Chondrocyte (in vitro differentiated cells): Measurements from ENCODE around the gene CARHSP1. TPM values are rescaled to one million over a fixed set of nuclear protein-coding genes. Genes with fewer than 3 reads are reported as not detected.

Source experiments
- DNase-seq: peaks from one replicate; pipeline ENCODE4 v3.0.0; 2021; ENCODE audit warnings: mixed read lengths, low spot score
- H3K27ac Mint-ChIP-seq: one replicate; pipeline ENCODE4 v1.8.0; 2021; ENCODE audit warnings: mild to moderate bottlenecking, moderate library complexity, mixed read lengths; ENCODE audit not compliant: unreplicated experiment
- H3K27me3 Mint-ChIP-seq: 2 replicates; pipeline ENCODE4 v1.8.0; 2021; ENCODE audit warnings: low read depth, mixed read lengths
- H3K36me3 Mint-ChIP-seq: 2 replicates; pipeline ENCODE4 v1.8.0; 2021; ENCODE audit warnings: low read depth, mixed read lengths
- H3K4me1 Mint-ChIP-seq: 2 replicates; pipeline ENCODE4 v1.8.0; 2021; ENCODE audit warnings: low read depth, mild to moderate bottlenecking, mixed read lengths
- H3K4me3 Mint-ChIP-seq: one replicate; pipeline ENCODE4 v1.8.0; 2021; ENCODE audit warnings: mild to moderate bottlenecking, moderate library complexity, mixed read lengths; ENCODE audit not compliant: unreplicated experiment
- H3K9me3 Mint-ChIP-seq: 2 replicates; pipeline ENCODE4 v1.8.0; 2021; ENCODE audit warnings: low read depth, mixed read lengths
- total RNA-seq: library from RNA; stranded (reverse); gene quantifications from 3 replicates; pipeline ENCODE4 v1.2.1, GENCODE V29; 2021
- TF ChIP-seq, protein P1 (sequence below): fragments of 200-600 bp; sonication (generic); IDR thresholded peaks from 2 replicates; pipeline ENCODE4 v1.5.0; 2021; ENCODE audit warnings: antibody characterized with exemption, mild to moderate bottlenecking, moderate library complexity

Gene CARHSP1
- total RNA-seq, 1 donor from 2014 or later, result 57.4 TPM

DNA sequence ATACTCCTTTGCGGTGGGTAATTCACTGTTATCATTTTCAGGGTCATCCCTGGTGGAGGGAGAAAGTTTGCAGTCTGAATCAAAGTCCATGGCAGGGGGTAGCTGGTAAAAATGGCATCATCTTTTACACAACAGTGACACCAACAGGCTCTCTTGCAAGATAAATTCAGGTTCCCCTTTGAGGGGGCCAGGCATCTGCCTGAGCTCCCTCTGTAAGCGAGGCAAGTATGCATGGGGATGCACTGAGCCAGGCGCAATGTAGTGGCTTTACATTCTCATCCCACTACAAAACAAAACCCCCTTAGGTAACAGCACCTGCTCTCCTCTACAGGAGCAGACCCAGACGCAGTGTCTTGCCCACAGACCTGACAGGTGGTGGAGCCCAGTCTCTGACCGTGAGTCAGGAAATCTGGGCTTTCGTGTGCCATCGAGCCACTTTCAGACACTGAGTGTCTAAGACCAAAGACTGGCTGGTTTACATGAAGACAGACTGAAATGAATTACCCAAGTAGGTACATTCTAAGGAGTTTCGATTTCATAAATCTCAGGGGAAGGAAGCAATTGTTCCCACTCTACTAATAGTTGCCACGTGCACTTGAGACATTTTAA is 31.0 kb upstream of the CARHSP1 start:
- no peaks in the 10 kb centered on the region for H3K27me3 Mint-ChIP-seq
- TF ChIP-seq, protein P1, sequence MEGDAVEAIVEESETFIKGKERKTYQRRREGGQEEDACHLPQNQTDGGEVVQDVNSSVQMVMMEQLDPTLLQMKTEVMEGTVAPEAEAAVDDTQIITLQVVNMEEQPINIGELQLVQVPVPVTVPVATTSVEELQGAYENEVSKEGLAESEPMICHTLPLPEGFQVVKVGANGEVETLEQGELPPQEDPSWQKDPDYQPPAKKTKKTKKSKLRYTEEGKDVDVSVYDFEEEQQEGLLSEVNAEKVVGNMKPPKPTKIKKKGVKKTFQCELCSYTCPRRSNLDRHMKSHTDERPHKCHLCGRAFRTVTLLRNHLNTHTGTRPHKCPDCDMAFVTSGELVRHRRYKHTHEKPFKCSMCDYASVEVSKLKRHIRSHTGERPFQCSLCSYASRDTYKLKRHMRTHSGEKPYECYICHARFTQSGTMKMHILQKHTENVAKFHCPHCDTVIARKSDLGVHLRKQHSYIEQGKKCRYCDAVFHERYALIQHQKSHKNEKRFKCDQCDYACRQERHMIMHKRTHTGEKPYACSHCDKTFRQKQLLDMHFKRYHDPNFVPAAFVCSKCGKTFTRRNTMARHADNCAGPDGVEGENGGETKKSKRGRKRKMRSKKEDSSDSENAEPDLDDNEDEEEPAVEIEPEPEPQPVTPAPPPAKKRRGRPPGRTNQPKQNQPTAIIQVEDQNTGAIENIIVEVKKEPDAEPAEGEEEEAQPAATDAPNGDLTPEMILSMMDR, result no peak
- H3K27ac Mint-ChIP-seq, result no peak overlapping the region
- peaks cover 49% of the 10 kb centered on the region for H3K36me3 Mint-ChIP-seq
- no peaks in the 10 kb centered on the region for H3K9me3 Mint-ChIP-seq
- H3K4me3 Mint-ChIP-seq, result no peak overlapping the region
- peak; percentile 41 for DNase-seq
- no peaks in the 10 kb centered on the region for H3K4me1 Mint-ChIP-seq

DNA sequence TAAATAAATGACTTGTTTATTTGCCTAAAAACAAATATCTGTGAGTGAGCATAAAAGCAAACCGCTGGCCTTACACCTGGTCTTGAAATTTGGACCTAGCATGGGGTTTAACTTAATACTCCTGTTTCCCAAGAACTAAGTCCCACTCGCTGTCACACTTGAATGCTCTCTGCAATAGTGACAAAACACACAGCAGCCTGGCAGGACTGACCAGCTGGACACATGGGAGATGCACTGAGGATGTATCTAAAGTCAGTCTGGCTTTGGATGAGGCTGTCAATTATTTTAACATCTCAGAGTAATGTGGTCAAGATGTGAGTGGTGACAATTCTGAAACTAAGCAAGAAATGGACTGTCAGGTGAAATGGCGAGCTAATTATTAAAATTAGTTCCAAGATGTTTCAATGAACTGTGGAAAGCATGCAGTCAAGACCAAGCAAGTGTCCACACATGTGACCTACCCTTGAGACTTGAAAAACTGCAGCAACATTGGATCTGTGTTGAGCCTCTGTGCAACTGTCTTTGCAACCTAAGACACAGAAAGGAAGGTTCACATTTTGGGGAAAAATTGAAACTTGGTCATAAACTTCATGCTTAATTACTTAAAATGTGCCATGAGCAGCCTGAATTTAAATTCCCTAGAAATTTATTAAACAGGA is 30.0 kb upstream of the CARHSP1 start:
- Mint-ChIP-seq H3K36me3 (peaks cover 51% of the 10 kb centered on the region), H3K27ac (no peak overlapping the region), H3K4me3 (no peak overlapping the region), H3K4me1 (no peaks in the 10 kb centered on the region), H3K9me3 (no peaks in the 10 kb centered on the region), H3K27me3 (no peaks in the 10 kb centered on the region)
- no peak for DNase-seq
- TF ChIP-seq, protein P1, result no peak

DNA sequence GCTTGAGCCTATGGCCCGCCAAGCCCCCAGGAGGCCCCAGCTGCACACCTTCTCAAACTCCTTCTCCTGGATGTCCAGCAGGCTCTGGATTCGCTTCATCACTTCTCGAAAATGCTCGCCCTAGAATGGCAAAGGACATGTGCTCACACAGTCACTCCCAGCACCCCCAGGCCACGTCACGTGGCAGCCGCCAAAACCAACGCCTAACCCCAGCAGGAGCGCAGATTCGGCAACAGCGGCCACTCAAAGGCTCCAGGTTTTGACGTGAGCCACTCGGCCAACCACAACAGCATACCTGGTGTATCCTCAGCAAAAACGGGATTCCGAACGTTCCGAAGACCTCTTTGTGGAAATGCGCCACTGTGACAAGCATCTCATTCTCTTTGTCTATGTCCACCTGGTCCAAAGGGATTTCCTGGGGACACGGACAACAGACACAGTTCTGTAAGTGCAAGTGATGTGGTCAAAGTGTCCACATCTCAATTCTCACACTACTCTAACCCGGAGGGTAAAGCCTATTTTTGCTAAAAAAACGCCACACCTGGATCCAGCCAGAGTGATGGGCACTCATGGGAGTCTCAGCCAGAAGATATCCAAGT is 26.0 kb upstream of the CARHSP1 start:
- peak; percentile 85 for DNase-seq
- peaks cover 10% of the 10 kb centered on the region for H3K4me1 Mint-ChIP-seq
- TF ChIP-seq, protein P1, result no peak
- peaks cover 35% of the 10 kb centered on the region for H3K36me3 Mint-ChIP-seq
- H3K4me3 Mint-ChIP-seq, result no peak overlapping the region
- no peaks in the 10 kb centered on the region for H3K9me3 Mint-ChIP-seq
- H3K27me3 Mint-ChIP-seq, result no peaks in the 10 kb centered on the region
- H3K27ac Mint-ChIP-seq, result no peak overlapping the region

DNA sequence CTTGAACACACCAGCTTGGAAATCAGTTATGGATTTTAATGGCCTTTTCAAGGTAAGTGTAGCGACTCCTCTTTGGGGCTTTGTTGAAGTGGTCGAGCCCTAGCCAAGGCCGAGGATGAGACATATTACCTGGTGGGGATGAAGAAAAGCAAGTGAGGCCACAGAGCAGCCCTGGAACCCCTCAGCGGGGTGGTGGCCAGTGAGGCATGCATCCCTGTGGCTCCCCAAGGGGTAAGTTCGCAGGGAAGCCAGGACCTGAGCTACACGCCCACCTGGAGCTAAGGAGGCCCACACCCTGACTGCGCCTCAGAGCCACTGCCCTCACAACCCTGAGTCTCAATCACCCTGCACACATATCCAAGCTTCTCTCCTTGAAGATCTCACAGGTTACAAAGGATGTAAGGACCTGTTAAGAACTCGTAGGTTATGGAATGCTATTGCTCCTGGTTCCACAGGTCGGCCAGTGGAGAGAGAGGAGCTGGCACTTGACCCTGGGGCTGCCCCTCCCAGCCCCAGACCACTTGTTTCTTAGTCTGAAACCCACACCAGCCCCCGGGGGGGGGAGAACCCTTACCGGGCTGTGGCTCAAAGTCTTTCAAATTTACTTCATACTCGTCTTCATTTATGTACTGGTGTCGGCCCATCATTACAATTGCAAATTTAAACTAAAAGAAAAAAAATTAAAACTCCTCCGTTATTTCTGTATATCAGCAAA is 25.3 kb upstream of the CARHSP1 start:
- Mint-ChIP-seq H3K4me1 (peaks cover 10% of the 10 kb centered on the region), H3K9me3 (no peaks in the 10 kb centered on the region), H3K27me3 (no peaks in the 10 kb centered on the region), H3K36me3 (peaks cover 34% of the 10 kb centered on the region), H3K4me3 (no peak overlapping the region), H3K27ac (no peak overlapping the region)
- TF ChIP-seq, protein P1, result no peak
- peak; percentile 72 for DNase-seq

DNA sequence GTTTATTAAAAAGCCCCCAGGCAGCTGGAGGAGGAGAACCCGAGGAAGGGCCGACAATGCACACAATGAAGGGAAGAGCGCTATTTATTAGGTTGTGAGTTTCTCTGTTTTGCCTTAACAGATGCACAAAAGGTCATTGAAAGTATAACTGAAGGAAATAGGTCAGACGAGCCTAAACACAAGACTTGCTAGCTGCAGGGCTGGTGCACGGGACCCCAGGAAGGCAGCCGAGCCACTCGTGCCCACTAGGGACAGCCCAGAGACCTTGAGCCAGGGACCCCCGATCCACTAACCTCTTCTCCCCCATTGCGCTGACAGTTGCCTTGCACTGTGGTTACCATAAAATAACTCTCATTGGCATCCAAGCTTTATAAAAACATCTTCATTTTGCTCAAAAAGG is 24.6 kb upstream of the CARHSP1 start:
- Mint-ChIP-seq H3K27me3 (no peaks in the 10 kb centered on the region), H3K36me3 (peaks cover 31% of the 10 kb centered on the region)

More for the DNA sequence above, 24.6 kb upstream of the CARHSP1 start:
- H3K9me3 Mint-ChIP-seq, result no peaks in the 10 kb centered on the region
- DNase-seq, result peak; percentile 58
- H3K4me1 Mint-ChIP-seq, result peaks cover 12% of the 10 kb centered on the region
- no peak overlapping the region for H3K27ac Mint-ChIP-seq
- H3K4me3 Mint-ChIP-seq, result no peak overlapping the region
- TF ChIP-seq, protein P1, result no peak
